Measurements from ENCODE around the gene DDOST. TPM values are rescaled to one million over a fixed set of nuclear protein-coding genes. Genes with fewer than 3 reads are reported as not detected.

The DDOST gene
- total RNA-seq, 2 donors from 2014 or later = 138 to 160 TPM

DNA sequence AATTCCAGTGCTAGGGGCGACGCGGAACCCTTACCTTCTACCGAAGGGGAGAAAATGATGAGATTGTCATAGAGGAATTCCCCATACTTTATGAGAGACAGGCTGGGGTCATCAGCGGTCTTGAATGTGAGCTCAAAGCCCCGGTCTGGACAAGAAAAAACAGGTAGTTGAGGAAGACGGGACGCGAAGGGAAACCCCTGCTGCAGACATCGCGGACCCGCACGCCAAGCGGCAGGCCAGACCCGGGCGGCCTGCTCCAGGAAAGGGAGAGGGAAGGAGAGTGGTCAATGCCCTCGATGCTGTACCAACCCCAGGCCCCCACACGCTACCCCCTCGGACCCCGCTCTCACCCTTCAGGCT is 342 bp downstream of the DDOST start:
- H3K27ac ChIP-seq = peak overlapping the region; percentile 27 to 77
- H3K4me1 ChIP-seq (ENCODE audit: control insufficient read depth in 1 of 2, low read depth in 2 of 2) = peaks cover 7 to 35% of the 10 kb centered on the region in 2 donors
- H3K9me3 ChIP-seq = no peaks in the 10 kb centered on the region
- no peaks in the 10 kb centered on the region for H3K27me3 ChIP-seq (replicated peaks; ENCODE audit: insufficient read depth)
- peaks cover 9% of the 10 kb centered on the region for H3K36me3 ChIP-seq
- DNase-seq (ENCODE audit: low spot score) (no peak), ATAC-seq (ENCODE audit: insufficient number of reproducible peaks, low FRiP score, low read depth) (no peak)
- TF ChIP-seq, protein P1, sequence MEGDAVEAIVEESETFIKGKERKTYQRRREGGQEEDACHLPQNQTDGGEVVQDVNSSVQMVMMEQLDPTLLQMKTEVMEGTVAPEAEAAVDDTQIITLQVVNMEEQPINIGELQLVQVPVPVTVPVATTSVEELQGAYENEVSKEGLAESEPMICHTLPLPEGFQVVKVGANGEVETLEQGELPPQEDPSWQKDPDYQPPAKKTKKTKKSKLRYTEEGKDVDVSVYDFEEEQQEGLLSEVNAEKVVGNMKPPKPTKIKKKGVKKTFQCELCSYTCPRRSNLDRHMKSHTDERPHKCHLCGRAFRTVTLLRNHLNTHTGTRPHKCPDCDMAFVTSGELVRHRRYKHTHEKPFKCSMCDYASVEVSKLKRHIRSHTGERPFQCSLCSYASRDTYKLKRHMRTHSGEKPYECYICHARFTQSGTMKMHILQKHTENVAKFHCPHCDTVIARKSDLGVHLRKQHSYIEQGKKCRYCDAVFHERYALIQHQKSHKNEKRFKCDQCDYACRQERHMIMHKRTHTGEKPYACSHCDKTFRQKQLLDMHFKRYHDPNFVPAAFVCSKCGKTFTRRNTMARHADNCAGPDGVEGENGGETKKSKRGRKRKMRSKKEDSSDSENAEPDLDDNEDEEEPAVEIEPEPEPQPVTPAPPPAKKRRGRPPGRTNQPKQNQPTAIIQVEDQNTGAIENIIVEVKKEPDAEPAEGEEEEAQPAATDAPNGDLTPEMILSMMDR (IDR thresholded peaks at IDR 0.05) = no peak
- H3K4me3 ChIP-seq = peak overlapping the region; percentile 73

DNA sequence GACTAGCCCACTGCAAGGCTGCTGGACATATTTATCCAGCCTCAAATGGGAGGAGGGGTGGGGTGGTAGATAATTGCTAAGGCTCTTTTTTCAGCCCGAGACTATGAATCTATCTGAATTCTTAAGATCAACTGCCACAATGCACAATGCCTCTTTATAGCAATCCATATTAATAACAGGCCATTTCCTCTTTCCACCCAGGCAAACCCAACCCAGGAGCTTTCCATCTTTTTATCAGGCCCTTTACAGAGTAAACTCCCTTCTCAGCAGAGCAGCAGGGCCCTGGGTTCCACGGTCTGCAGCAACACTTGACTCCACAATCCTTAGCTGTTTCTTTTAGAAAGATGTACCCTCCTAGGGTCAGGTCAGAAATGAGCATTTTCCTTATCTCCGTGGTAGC is 806 bp downstream of the DDOST start:
- H3K27ac ChIP-seq = no peak overlapping the region

DNA sequence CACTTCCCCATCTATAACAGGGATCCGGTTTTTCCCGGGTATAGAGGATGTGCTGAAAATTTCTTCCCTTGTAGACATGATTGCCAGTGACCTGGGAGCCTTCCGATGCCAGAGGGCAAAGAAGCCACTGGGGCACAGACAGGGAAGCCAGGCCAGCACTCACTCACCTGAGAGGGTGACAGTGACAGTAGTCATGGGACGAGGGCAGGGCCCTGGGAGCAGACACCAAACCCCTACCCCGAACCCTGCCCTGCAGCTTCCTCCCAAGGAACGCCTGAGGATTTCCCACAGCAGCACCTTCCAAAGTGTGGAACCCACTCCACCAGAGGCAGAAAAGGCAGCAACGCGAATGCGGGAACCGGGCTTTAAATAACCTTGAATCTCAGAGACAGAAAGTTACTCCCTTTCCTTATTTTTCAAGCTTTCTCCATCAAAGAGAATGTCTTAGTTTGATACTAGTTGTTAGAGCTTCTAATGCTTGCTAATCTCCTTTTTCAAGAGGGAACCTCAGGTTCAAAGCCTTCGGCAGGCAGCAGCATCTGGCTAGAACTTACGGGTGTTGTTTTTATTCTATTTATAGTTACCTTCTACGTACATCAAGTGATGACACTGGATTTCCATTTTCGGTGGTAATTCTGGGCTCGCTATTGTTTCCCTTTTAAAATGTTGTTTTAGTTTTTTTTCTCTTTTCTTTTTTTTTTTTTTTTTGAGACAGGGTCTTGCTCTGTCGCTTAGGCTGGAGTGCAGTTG is 2.8 kb downstream of the DDOST start:
- H3K9me3 ChIP-seq = no peaks in the 10 kb centered on the region
- no peak overlapping the region for H3K4me3 ChIP-seq
- H3K36me3 ChIP-seq = peaks cover 30% of the 10 kb centered on the region
- TF ChIP-seq, protein P1 (IDR thresholded peaks at IDR 0.05) = no peak
- H3K4me1 ChIP-seq (ENCODE audit: control insufficient read depth in 1 of 2, low read depth in 2 of 2) = peaks cover 7 to 35% of the 10 kb centered on the region in 2 donors
- no peak for ATAC-seq (ENCODE audit: insufficient number of reproducible peaks, low FRiP score, low read depth)
- H3K27me3 ChIP-seq (replicated peaks; ENCODE audit: insufficient read depth) = no peaks in the 10 kb centered on the region
- H3K27ac ChIP-seq = no peak overlapping the region
- no peak for DNase-seq (ENCODE audit: low spot score)

More for the DNA sequence above, 806 bp downstream of the DDOST start:
- TF ChIP-seq, protein P1 (IDR thresholded peaks at IDR 0.05) = no peak
- DNase-seq (ENCODE audit: low spot score) (no peak), ATAC-seq (ENCODE audit: insufficient number of reproducible peaks, low FRiP score, low read depth) (no peak)
- Histone ChIP-seq H3K4me3 (peak overlapping the region; percentile 73), H3K4me1 (ENCODE audit: control insufficient read depth in 1 of 2, low read depth in 2 of 2) (peaks cover 7 to 35% of the 10 kb centered on the region in 2 donors), H3K9me3 (no peaks in the 10 kb centered on the region), H3K36me3 (peaks cover 13% of the 10 kb centered on the region), H3K27me3 (replicated peaks; ENCODE audit: insufficient read depth) (no peaks in the 10 kb centered on the region)

DNA sequence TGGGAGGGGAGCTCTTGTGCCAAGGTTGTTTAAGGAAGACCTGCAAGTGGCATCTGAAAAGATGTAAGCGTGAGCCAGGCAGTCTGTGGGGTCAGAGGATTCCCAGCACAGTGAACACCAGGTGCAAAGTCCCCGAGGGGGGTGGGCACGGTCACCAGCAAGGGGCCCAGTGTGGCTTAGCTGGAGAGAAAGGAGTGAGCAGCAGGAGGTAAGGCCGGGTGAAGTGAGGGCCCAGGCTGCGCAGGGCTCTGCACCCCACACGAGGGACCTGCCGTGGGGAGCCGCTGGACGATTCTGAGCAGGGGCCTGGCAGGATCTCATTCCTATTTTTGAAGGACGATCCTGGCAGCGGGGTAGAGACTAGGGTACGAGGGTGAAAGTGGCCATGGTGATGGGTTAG is 4.1 kb downstream of the DDOST start:
- TF ChIP-seq, protein P1 (IDR thresholded peaks at IDR 0.05) = no peak
- Histone ChIP-seq H3K27me3 (replicated peaks; ENCODE audit: insufficient read depth) (no peaks in the 10 kb centered on the region), H3K36me3 (peaks cover 40% of the 10 kb centered on the region), H3K4me3 (no peak overlapping the region), H3K27ac (no peak overlapping the region), H3K4me1 (ENCODE audit: control insufficient read depth in 1 of 2, low read depth in 2 of 2) (peaks cover 7 to 29% of the 10 kb centered on the region in 2 donors), H3K9me3 (no peaks in the 10 kb centered on the region)
- ATAC-seq (ENCODE audit: insufficient number of reproducible peaks, low FRiP score, low read depth) (no peak), DNase-seq (ENCODE audit: low spot score) (no peak)

DNA sequence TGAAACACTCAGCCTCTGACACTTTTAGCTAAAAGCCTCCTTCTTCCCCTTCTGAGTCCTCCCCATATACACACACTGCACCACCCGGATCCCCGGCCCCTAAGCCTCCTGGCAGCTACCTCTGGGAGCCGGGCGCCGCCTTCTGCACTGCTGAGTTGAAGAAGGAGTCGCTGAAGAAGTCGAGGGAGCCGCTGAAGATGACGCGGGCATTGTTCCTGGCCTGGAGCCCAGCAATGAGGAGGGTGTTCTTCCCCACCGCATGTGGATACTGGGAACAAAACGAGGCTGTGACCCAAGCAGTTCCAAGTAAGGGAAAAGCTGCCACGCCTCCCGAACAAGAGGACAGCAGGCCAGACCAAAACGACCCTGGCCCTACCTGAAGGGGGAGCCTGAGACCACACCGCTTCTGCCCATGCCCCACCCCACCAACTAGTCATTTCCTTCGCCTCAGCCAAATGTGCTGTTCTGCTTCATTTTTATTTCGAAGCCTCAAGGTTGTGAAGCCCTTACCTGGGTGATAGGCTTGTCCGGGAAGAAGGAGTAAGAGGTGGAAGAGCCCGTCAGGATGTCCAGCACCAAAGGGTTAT is 7.0 kb downstream of the DDOST start:
- ATAC-seq (ENCODE audit: insufficient number of reproducible peaks, low FRiP score, low read depth) (no peak), DNase-seq (ENCODE audit: low spot score) (no peak)
- Histone ChIP-seq H3K27ac (no peak overlapping the region), H3K4me1 (ENCODE audit: control insufficient read depth in 1 of 2, low read depth in 2 of 2) (peaks cover 0 to 10% of the 10 kb centered on the region in 2 donors), H3K9me3 (no peaks in the 10 kb centered on the region), H3K36me3 (peaks cover 56% of the 10 kb centered on the region), H3K4me3 (no peak overlapping the region), H3K27me3 (replicated peaks; ENCODE audit: insufficient read depth) (no peaks in the 10 kb centered on the region)
- TF ChIP-seq, protein P1 (IDR thresholded peaks at IDR 0.05) = no peak
